Right ventricle myocardium inferior (tissue), 1 donor: ENCODE measurements around the gene RNF4. TPM values are rescaled to one million over a fixed set of nuclear protein-coding genes. Genes with fewer than 3 reads are reported as not detected.
"Not testable (repeated sequence)": the region's sequence is repeated elsewhere in the genome, so short reads cannot be mapped to it uniquely, and the experiment has no call there.

Experiments
- ATAC-seq: fragments of 200-7000 bp; cut with Tn5 transposase; one replicate; pipeline ENCODE4 v1.9.1; 2020; ENCODE audit warnings: mild to moderate bottlenecking, moderate library complexity
- DNase-seq: peaks from one replicate; pipeline ENCODE4 v3.0.0; 2021; ENCODE audit errors: missing footprints
- intact Hi-C: fragments of 100-400 bp; cut with DNase I; formaldehyde crosslinking; loops from one replicate; pipeline ENCODE4 v1.11.0; 2022
- total RNA-seq: library from RNA; stranded (reverse); fragmentation: NEBNext Ultra II Directional; extraction: Animal tissue kit (Norgen Biotek cat#: 25700); gene quantifications from one replicate; pipeline ENCODE4 v1.2.1, GENCODE V29; 2021
- donor health status: DM: no; HTN: yes; CAD: no; lungs with severe emphysema.

RNF4 gene
- total RNA-seq, 1 donor from 2014 or later, result 27.2 TPM

DNA sequence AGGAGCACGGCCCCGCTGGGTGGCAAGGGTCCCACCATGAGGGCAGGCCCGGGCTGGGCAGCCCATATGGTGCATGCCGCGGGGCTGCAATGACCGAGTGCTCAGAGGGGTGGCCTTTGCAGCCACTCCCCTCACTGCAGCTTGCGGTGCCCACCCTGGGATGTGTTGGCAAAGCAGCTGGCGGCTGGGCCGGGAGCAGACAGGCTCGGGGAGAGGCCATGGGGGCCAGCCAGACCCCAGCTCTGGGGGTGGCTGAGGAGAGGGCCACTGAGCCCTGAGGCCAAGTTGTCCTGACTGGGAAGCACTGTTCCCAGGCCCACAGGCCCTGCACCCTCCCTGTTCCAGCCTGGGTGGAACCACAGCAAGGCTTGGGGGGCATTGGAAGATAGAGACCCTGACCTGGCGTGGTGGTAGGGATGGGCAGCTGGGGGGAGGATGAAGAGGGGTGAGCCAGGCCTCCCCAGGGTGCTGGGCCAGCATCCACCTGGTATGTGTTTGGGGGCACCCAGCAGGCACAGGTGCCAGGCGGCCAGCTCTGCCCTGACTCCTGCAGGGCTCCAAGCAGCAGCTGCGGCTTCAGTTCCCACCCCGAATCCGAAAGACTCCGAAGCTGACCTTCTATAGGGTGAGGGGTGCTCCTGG lies 18.4 kb upstream of the RNF4 start:
- no peak for ATAC-seq
- DNase-seq, result no peak
- intact Hi-C loops, result no loop called here

DNA sequence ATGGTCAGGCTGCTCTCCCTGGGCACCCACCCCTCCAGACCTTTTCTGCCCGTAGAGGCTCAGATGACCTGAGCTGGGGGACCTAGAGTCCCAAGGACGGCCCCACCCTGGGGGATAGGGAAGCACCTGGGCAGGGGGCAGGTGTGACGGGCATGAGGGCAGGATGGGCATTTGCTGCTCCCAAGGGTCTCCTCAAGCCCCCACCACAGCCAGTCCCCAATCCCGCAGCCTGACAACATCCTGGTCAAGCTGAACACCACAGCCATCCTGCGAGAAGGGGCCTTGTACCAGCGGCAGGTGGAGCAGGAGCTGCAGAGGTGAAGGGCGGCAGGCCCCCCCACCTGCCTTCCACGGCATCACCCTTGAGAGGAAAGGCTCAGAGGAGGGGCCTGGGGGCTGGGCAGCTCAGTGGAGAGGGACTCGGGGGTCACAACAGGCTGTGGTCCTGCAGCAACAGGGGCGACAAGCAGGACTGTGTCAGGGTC lies 17.8 kb upstream of the RNF4 start:
- ATAC-seq, result peak; percentile 10
- intact Hi-C loops, result no loop called here
- DNase-seq, result no peak

DNA sequence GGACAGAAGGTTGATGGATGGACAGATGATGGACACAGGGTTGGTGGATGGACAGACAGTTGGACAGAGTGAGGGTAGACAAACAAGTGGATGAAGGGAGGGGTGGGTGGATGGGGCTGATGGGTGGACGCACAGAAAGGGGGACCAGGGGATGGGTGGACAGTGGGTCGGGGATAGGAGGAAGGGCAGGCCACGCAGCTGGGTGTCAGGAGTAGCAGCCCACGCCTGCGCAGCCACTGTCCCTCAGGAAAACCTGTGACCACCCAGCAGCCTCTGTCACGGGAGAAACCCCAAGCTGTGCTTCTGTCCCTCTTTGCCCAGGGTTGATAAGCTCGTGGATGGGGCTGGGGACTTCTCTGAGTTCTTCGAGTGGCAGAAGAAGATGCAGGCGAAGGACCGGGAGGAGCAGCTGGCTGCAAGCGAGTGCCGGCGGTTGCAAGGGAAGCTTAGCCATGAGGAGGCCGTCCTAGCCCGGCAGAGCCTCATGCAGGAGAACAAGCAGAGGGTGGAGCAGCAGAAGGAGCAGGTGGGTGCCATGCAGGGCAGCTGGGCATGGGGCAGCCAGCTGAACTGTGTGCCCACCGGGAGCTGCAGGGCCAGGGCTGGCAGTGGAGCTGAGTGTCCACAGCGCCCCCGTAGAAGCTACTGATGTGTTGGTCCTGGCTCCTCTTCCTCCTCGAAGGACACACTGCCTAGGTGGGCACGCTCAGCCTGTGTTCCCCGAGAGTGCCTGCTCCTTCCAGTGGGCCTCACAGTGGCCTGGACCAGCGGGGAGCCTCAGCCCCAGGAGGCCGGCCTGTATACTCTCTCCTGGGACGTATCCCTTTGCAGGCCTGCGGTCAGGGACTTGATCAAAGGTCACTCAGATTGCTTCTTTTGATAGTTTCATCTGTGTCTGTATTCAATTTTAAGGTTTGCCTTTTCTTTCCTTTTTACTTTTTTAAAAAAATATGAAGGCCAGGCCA lies 16.8 kb upstream of the RNF4 start:
- ATAC-seq (no peak), DNase-seq (no peak)
- intact Hi-C loops, result no loop called here

DNA sequence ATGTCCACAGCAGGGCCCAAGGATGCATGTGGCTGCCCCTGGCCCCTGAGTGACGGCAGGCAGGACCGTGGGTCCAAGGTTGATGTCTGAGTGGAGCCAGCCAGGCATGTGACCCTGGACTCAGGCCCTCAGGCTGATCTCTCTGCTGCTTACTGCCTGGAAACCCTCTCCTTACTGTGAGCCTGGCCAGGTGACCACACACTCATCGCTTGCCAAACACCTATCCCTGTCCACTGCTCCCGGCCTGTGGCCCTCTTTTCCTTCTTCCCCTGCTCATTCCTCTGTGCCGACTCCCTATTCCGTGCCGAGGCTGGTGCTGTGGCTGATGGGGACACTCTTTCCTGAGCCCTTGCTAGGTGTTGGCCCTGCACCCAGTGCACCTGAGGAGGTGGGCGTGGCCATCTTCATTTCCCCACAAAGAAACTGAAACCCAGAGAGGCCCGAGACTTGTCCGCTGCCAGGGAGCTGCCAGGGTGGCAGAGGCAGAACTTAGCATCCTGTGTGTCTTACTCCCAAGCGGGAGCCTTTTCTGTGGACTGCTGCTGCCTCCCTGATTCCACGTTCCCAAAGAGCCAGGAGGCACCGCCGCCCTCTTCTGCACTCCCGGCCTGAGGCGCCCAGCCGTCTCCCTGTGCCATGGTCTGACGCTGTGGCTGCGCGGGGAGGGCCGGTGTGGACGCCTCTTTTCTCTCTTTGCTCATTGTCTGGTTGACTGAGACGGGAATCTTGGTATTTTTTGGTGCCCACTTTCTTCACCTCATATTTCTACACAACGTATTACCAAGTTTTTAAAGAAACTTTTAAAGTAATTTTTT lies 11.2 kb upstream of the RNF4 start:
- no peak for ATAC-seq
- DNase-seq, result no peak
- intact Hi-C loops, result no loop called here

DNA sequence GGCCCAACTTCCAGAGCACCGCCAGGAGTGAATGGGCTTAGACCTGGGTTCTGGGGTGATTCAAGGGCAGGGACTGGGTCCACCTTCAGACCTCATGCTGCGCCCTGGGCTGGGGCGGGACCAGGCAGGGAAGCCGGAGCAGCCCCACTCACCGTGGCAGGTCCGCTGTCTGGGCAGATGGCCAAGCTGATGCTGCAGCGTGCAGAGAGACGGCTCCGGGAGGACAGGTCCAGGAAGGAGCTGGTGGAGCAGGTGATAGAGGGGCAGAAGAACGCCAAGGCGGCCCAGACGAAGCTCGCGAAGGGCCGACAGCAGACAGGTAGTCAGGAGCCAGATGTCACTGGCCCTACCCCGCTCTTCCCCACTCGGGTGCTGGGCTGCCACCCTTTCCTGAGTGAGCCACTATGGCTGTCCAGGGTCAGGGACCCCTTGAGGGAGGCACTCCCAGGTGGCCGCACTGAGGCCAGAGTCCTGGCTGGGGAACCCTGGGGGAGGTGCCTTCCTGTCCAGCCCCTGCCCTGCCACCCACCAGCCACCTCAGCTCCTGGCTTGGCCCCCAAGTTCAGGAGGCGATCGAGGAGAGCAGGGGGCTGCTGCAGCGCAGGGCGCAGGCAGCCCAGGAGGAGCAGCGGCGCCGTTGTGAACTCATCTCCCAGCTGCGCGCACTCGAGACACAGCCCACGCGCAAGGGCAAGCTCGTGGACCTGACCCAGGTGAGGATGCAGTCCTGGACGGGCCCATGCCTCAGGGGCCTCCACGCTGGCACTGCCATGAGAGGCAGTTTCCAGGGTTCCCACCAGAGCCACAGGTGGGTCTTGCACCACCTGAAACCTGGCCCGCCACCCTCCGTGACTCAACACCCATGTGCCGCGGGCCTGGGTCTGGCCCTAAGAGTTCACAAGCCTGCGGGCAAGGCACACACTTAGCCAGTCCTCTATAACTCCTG lies 10.1 kb upstream of the RNF4 start:
- ATAC-seq, result no peak
- intact Hi-C loops, result no loop called here
- DNase-seq, result no peak

DNA sequence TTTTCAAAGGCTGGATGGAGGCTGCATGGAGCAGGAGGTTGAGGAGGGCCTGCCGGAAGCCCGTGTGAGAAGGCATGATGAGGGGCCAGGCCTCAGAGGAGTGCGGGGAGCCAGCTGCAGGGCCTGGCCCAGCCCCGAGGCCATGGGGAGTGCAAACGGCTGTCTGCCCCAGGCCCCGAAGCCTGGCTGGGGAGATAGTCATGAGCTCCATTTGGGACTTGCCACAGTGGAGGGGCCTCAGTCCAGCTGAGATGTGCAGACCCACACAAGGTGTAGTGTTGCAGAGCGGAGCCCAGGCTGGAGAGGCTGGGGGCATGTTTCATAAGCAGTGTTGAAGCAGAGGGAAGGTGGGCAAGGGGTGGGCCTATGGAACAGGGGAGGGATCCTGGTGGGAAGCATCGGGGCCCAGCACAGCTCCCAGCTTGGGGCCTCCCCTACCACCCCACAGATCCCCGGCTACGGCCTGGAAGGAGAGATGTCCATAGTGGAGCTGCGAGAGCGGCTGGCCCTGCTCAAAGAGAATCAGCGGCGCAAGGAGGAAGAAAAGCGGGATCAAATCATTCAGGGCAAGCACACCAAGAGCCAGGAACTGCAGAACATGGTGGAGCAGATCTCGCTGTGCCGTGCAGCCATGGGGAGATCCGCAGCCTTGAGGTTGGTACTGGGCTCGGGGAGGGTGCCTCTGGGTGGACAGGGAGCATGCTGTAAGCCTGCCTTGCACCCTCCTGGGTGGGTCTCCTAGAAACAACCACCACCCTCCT lies 9.1 kb upstream of the RNF4 start:
- ATAC-seq (no peak), DNase-seq (no peak)
- intact Hi-C loops, result loop anchor here (10.0 kb wide), 1 partner anchor 195 kb away; the partner anchor contains the start of gene MXD4

DNA sequence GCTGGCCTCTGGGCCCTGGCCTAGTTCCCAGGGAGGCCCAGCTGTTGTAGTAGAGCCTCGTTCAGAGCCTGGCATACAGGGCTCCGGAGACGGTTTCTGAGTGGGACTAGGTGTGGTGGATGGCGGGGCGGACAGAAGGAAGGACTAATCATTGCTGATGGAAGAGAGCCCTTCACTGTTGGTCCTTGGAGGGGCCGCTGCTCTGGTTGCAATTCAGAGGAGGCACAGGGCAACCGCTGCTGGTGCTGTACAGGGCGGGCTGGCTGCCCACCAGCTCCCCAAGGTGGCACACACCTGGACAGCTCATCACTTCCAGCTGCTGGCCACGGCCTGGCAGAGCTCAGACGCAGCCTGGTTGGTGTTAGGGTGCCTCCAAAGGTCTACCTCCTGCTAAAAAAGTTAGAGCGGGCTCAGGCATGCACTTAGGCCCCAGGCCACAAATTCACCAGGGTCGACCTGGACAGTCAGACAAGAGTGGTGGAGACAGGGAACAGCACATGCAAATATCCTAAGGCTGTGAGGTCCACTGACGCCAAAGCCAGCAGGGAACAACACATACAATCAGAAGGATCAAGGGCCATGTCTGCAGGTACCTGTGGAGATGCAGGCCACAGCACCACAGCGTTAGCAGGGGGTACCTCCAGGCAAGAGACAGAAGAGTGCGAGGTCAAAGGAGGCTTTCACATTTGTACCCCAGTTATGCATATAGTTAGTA lies 7.5 kb upstream of the RNF4 start:
- DNase-seq (no peak), ATAC-seq (no peak)
- intact Hi-C loops, result loop anchor here (10.0 kb wide), 1 partner anchor 197 kb away; the partner anchor contains the start of gene MXD4

DNA sequence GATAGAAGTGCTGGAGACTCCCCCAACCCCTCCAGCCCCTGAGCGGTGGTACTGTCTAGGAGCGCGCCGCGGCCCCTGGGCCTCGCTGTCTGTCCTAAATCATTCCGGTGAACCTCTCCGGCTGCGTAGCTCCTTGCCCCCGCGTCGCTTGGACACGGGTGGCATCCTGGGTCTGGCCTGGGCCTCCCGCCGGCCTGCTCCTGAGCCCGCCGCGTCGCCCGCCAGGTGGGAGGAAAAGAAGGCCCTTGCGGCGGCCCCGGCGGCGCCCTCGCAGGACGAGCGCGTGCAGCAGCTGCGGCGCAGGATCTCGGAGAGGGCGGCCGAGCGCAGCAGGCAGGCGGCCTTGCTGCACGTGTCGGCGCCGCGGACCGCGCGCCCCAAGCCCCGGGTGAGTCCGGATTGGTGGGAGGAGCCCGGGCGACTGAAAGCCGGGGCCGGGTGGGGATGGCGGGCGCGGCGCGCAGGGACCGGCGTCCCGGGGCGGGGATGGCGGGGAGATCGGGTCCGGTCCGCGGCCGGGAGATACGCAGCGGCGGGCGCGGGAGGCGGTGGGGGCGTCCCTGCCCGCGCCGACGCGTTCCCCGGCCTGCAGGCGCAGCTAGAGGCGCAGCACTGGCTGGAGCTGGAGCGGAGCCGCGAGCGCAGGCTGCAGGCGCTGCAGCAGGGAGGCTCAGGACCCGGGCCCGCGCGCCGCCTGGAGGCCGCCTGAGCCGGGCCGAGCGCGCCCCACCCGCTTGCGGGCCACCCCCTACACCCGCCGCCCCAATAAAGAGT lies 6.5 kb upstream of the RNF4 start:
- peak; percentile 86 for DNase-seq
- peak; percentile 92 for ATAC-seq
- intact Hi-C loops, result loop anchor here (2.0 to 10.0 kb wide), 4 partner anchors 50 to 242 kb away; partner anchors contain the start of genes FAM193A and MXD4

DNA sequence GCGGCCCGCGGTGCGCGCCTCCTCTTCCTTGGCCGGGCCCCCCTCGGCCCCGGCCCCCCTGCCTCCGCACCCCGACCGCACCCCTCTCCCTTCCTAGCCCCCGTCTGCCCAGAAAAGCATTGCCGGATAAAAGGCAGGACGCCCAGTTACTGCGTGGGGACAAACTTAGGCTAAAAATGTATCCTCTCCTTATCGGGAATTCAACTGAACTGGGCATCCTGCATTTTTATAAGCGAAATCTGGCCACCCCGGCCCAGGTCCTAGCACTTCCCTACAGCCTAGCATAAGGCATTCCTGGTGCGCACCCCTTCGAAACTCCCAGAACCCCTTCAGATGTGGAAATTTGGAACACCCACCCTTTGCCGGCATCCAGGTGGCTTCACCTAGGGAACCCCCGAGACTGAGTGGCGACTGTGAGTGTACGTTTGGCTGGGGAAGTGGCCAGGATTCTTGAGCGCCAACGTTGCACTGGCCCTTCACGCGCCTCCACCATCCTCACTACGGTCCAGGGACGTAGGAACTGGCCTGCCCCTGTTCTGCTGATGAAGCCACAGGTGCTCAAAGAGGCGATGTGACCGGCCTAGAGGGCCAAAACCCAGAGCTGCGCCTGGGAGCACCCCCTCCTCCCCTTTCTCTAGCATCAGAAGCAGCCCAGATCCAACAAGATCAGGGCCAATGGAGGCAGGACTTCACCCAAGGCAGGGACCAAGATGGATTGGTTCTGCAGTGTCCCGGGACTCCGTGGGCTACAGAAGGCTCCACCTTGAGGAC lies 5.7 kb upstream of the RNF4 start:
- intact Hi-C loops, result loop anchor here (2.0 to 10.0 kb wide), 4 partner anchors 50 to 242 kb away; partner anchors contain the start of genes FAM193A and MXD4
- ATAC-seq (no peak), DNase-seq (no peak)

DNA sequence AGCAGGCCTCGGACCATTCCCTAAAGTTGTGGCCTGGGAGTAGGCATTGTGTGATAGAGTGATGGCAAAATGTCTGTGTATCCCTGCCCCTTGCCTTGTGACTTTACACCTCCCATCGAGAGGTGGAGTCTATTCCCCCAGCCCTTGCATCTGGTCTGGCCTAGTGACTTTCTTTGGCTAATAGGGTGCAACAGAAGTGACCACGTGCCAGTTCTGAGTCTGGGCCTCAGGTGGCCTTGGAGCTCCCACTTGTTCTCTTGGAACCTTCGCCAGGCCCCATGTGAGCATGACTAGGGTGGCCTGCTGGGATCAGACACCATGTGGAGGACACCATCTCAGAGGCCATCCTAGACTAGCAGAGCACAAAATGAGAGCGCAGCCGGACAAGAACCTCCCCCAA lies 3.9 kb upstream of the RNF4 start:
- ATAC-seq, result no peak
- intact Hi-C loops, result loop anchor here (10.0 kb wide), 1 partner anchor 200 kb away; the partner anchor contains the start of gene MXD4
- DNase-seq, result no peak

DNA sequence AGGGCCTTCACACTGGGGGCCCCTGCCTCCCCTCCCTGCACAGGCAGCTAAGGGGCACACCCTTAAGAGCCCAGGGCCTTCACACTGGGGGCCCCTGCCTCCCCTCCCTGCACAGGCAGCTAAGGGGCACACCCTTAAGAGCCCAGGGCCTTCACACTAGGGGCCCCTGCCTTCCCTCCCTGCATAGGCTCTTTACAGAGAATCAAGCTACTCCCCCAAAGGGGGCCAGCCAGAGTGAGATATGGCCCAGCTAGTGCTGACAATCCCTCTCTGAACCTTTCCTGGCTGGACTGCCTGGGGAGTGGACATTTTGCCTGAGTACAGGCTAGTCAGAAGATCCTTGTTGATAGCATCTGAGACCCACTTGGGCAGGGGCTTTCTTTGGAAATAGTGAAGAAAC lies 3.4 kb upstream of the RNF4 start:
- ATAC-seq, DNase-seq: not testable (repeated sequence)
- intact Hi-C loops, result loop anchor here (10.0 kb wide), 1 partner anchor 201 kb away; the partner anchor contains the start of gene MXD4

DNA sequence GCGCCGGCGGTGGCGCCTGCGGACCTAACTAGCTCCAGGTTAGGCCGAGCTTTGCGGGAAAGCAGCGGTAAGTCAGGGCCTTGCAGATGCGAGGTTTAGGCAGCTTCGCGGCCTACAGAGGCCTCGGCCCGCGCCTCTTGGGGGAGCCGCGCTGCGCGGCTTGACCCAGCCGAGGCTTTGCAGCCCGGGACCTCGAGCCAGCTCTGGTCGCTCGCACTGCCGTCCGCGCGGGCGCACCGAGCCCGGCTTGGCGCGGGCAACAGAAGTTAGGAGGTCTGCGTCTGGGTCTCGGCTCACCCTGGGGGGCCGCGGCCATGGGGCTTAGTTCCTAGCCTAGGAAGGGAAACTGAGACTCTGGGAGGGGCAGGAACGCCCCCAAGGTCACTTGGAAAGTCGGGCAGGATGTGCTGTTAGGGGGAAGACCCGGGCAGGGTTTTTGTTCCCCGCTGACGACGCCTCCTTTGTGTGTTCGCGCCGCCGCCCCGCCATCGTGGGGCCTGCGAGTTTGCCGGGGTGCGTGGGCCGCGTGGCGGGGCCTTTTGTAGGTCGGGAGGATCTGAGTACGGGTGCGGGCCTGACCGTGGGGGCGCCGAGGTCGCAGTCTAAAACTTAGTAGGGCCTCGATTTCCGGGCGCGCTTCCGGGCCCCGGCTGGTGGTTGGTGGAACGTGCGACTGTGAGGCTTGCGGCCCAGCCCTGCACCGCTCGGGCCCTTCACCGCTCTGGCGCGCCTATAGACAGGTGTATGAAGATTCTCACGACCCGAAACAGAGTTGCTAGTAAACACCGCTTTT lies 482 bp downstream of the RNF4 start:
- intact Hi-C loops, result loop anchor here (2.0 to 10.0 kb wide), 3 partner anchors 51 to 205 kb away; partner anchors contain the start of genes CFAP99, MXD4 and ZFYVE28
- no peak for DNase-seq
- peak; percentile 29 for ATAC-seq

DNA sequence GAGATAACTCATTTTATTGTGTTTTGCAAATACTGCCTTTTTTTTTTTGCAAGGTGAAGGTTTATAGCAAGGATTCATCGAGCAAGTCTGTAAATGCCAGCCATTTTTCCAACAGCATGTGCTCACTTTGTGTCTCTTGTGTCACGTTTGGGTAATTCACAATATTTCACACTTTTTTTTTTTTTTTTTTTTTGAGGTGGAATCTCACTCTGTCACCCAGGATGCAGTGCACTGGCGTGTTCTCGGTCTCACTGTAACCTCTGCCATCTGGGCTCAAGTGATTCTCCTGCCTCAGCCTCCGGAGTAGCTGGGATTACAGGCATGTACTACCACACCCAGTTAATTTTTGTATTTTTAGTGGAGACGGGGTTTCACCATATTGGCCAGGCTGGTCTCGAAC lies 1.9 kb downstream of the RNF4 start:
- no peak for ATAC-seq
- DNase-seq, result no peak
- intact Hi-C loops, result no loop called here

DNA sequence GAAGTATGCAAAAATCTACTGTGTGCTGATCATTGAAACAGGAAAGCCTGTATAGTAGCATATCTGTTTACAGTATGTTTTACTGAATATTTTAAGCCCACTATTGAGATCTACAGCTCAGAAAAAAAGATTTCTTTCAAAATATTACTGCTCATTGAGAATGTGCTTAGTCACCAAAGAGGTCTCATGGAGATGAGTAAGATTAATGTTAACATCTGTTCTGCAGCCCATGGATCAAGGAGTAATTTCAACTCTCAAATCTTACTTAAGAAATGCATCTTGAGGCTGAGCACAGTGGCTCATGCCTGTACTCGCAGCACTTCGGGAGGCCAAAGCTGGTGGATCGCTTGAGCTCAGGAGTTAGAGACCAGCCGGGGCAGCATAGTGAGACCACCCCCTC lies 3.3 kb downstream of the RNF4 start:
- intact Hi-C loops, result no loop called here

More for the DNA sequence above, 3.3 kb downstream of the RNF4 start:
- no peak for DNase-seq
- ATAC-seq, result no peak
